Type B pancreatic cell (in vitro differentiated cells): ENCODE data around the gene SCIMP. TPM values are rescaled to one million over a fixed set of nuclear protein-coding genes. Genes with fewer than 3 reads are reported as not detected.
"Not testable (repeated sequence)": the region's sequence is repeated elsewhere in the genome, so short reads cannot be mapped to it uniquely, and the experiment has no call there.

ENCODE experiments used
- DNase-seq: peaks from one replicate; pipeline ENCODE4 v3.0.0; 2021; ENCODE audit warnings: mixed read lengths; ENCODE audit not compliant: unreplicated experiment; ENCODE audit errors: extremely low spot score
- H3K27ac Mint-ChIP-seq: 2 replicates; pipeline ENCODE4 v1.8.0; 2021; ENCODE audit warnings: mild to moderate bottlenecking, mixed read lengths
- H3K27me3 Mint-ChIP-seq: 2 replicates; pipeline ENCODE4 v1.8.0; 2021; ENCODE audit warnings: mixed read lengths
- H3K36me3 Mint-ChIP-seq: 2 replicates; pipeline ENCODE4 v1.8.0; 2021; ENCODE audit warnings: mixed read lengths
- H3K4me1 Mint-ChIP-seq: one replicate; pipeline ENCODE4 v1.8.0; 2021; ENCODE audit warnings: mixed read lengths; ENCODE audit not compliant: unreplicated experiment
- H3K4me3 Mint-ChIP-seq: 2 replicates; pipeline ENCODE4 v1.8.0; 2021; ENCODE audit warnings: mild to moderate bottlenecking, mixed read lengths
- H3K9me3 Mint-ChIP-seq: 2 replicates; pipeline ENCODE4 v1.8.0; 2021; ENCODE audit warnings: mixed read lengths
- CTCF ChIP-seq: fragments of 200-600 bp; sonication (generic); conservative IDR thresholded peaks from 2 replicates; pipeline ENCODE4 v1.5.0; 2021; ENCODE audit warnings: antibody characterized with exemption, mild to moderate bottlenecking
- total RNA-seq: library from RNA; stranded (reverse); gene quantifications from 2 replicates; pipeline ENCODE4 v1.2.1, GENCODE V29; 2021; ENCODE audit warnings: low replicate concordance

Gene SCIMP
- total RNA-seq, 1 donor from 2014 or later: not detected

DNA sequence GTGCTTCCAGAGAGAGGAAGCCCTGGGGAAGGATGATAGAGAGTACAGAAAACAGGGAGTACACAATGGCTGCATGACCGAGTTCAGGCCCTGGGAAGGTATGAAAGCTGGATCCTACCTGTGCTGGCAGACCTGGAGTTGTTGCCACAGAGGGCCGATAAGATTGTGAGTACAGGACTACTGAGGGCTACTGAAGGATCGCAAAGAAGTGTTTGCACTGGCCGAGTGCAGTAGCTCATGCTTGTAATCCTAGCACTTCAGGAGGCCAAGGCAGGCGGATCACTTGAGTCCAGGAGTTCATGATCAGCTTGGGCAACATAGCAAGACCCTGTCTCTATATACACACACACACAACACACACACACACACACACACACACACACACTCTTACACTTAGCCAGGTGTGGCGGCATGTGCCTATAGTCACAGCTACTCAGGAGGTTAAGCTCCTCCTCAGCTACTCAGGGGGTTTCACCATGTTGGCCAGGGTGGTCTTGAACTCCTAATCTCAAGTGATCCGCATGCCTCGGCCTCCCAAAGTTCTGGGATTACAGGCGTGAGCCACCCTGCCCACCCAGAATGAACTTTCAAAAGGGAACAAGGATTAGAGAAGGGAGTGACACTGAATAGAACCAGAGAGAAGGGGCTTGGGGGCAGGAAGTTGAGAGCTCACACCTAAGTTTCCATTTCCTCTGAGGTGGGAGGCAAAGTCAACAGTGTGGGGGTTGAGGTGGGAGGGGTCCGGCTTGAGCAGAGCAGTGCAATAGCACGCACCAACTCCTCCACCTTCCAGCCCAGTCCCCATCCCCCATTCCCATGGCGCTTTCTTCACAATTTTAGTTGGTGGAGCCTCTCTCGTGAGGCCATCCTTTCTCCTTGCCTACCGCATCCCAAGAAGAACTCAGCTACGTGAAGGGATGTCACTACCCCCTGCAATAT, 7.5 kb downstream of the SCIMP start:
- no peak for DNase-seq
- Mint-ChIP-seq H3K4me1 (no peaks in the 10 kb centered on the region), H3K27ac (no peak overlapping the region), H3K36me3 (peaks cover 12% of the 10 kb centered on the region), H3K9me3 (no peaks in the 10 kb centered on the region), H3K4me3 (no peak overlapping the region), H3K27me3 (no peaks in the 10 kb centered on the region)
- no peak for TF ChIP-seq CTCF

DNA sequence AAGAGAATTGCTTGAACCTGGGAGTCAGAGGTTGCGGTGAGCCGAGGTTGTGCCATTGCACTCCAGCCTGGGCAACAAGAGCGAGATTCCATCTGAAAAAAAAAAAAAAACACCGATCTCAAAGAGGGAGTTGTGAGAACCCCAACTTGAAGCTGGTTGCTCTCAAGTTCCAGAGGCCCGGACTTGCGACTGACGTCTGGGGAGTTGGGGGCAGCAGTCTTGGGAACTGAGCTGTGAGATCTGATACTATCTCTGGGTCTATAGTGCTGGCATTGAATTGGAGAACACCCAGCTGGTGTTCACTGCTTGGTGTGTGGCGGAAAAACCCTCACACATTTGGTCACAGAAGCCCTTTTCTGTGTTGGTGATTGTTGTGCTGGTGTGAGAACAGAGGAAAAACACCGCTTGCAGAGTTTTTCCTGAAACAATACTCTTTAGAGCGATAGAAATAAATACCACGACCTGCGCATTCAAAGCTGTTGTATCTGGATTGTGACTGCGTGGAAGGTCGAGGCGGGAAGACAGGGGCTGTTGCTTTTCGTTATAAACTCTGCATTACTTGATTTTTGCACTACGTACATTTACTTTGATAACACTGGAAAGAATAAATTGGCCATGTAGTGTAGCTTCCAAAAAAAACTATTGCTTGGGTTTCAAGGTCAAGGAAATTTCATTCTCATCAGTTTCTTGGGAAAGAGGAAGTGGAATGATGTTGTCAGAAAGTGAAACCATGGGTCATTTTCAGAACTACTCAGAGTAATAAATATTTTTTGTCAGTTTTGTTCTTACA, 8.8 kb downstream of the SCIMP start:
- Mint-ChIP-seq H3K4me1 (no peaks in the 10 kb centered on the region), H3K36me3 (peaks cover 12% of the 10 kb centered on the region), H3K27me3 (no peaks in the 10 kb centered on the region), H3K9me3 (no peaks in the 10 kb centered on the region), H3K27ac (no peak overlapping the region), H3K4me3 (no peak overlapping the region)
- no peak for TF ChIP-seq CTCF
- DNase-seq: no peak

DNA sequence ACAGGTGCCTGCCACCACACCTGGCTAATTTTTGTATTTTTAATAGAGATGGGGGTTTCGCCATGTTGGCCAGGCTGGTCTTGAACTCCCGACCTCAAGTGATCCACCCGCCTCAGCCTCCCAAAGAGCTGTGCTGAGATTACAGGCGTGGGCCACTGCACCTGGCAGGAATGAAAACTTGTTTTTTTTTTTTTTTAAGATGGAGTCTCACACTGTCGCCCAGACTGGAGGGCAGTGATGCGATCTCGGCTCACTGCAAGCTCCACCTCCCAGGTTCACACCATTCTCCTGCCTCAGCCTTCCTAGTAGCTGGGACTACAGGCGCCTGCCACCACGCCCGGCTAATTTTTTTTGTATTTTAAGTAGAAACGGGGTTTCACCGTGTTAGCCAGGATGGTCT, 12.7 kb downstream of the SCIMP start:
- H3K4me1 Mint-ChIP-seq, H3K9me3 Mint-ChIP-seq, H3K4me3 Mint-ChIP-seq, DNase-seq, H3K27me3 Mint-ChIP-seq, H3K27ac Mint-ChIP-seq, H3K36me3 Mint-ChIP-seq: not testable (repeated sequence)

GRCh38 chr17:5220074-5220473, 14.6 kb downstream of the SCIMP start:
- Mint-ChIP-seq H3K36me3 (peaks cover 7% of the 10 kb centered on the region), H3K27ac (no peak overlapping the region), H3K9me3 (no peaks in the 10 kb centered on the region), H3K4me1 (no peaks in the 10 kb centered on the region), H3K27me3 (no peaks in the 10 kb centered on the region), H3K4me3 (no peak overlapping the region)
- DNase-seq: no peak
- TF ChIP-seq CTCF: no peak

- peaks cover 12% of the 10 kb centered on the region for H3K36me3 Mint-ChIP-seq
- no peak overlapping the region for H3K4me3 Mint-ChIP-seq
- no peaks in the 10 kb centered on the region for H3K27me3 Mint-ChIP-seq
- H3K9me3 Mint-ChIP-seq: no peaks in the 10 kb centered on the region
- H3K4me1 Mint-ChIP-seq: no peaks in the 10 kb centered on the region
- DNase-seq: no peak
- no peak for TF ChIP-seq CTCF
- H3K27ac Mint-ChIP-seq: no peak overlapping the region
Observed at GRCh38 chr17:5219536-5219935, 15.1 kb downstream of the SCIMP start.

GRCh38 chr17:5217562-5217961, 17.1 kb downstream of the SCIMP start:
- H3K36me3 Mint-ChIP-seq: peaks cover 12% of the 10 kb centered on the region
- H3K27me3 Mint-ChIP-seq, DNase-seq, H3K4me3 Mint-ChIP-seq, H3K27ac Mint-ChIP-seq, H3K9me3 Mint-ChIP-seq, H3K4me1 Mint-ChIP-seq: not testable (repeated sequence)
